GM21526 (cell line): ENCODE measurements around the gene ZNF37A.
A peak's percentile ranks its signal among the peaks of the same experiment; 100 is the strongest.
"Not testable (repeated sequence)": the region's sequence is repeated elsewhere in the genome, so short reads cannot be mapped to it uniquely, and the experiment has no call there.

ENCODE experiments used
- ATAC-seq: cut with Tn5 transposase; IDR thresholded peaks from one replicate; pipeline ENCODE4 v1.9.1; 2021; ENCODE audit warnings: moderate library complexity; ENCODE audit not compliant: unreplicated experiment, low FRiP score

The ZNF37A gene

DNA sequence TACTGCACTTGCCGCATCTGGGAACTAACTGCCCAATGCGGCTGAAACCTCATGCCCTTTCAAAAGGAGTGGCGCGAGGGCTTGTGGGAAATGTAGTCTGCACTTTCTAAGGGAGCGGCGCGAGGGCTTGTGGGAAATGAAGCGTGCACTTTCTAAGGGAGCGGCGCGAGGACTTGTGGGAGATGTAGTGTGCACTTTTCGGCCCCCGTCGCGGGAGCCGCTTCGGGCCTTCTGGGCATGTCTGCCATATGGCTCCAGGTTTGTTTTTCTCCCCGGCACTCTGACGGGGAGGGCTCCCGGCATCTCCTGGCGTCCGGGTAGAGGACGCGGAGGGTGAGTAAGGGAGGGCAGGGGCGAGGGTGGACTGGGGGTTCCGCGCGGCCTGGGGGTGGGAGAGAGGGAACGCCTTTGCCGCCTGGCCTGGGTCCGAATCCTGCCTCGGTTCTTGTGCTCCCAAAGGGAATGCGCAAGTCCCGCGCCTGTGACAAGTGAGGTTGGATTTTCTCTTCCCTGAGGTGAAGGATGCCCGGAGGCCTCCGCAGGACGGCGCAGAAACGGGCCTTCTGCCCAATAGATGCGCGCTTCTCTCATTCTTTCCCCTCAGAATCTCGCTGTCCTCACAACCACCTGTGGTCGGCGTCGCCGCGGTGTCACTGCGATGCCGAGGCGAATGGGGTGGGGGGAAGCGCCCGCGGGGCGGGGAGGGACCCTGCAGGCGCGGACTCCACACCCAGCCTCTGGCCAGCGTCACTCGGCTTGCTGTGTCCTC is at the start of gene ZNF37A:
TSS of gene ZNF37A (plus strand) at position 180 of the 769 bp plus-strand sequence. CDS start 2,281 bp downstream, outside the sequence.
- ATAC-seq, result peak; percentile 97

DNA sequence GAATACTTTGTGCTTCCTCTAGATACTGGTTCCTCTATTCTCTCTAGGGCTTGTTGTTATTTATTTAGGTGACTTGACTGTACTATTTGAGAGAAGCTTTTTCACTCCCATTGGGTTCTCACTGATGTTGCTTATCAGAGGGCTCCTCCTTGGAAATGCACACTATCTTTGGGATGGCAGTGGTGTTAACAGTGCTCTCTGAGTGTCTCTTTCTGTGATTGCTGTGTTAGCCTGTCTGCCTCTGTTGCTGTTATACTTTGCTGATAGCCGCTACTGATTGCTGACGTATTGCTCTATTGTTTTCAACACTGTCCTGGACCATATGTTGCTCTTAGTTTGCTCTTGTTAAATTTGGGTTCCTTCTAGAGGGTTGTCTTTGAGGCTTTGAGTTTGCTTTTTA is 49.0 kb upstream of the ZNF37A start:
- ATAC-seq, result no peak

DNA sequence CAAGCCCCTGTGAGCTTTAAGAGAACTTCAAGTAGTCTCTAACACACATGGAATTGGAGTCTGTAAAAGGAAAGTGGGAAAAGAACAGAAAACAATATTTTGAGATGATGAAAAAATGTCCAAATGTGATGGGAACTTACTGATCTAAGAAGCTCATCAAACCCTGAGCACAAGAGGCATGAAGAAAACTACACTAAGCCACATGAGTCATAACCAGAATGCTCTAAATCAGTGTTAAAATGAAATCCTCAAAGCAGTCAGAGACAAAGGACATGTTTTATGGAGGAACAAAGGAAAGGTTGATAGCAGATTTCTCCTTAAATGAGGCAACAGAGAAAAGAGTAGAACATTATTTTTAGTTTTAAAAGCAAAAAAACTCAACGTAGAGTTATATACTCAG is 46.5 kb upstream of the ZNF37A start:
- no peak for ATAC-seq

GRCh38 chr10:38050212-38050611 is 43.9 kb upstream of the ZNF37A start:
- ATAC-seq, result no peak

- no peak for ATAC-seq
These were observed 39.8 kb upstream of the ZNF37A start for GRCh38 chr10:38054361-38054797.

DNA sequence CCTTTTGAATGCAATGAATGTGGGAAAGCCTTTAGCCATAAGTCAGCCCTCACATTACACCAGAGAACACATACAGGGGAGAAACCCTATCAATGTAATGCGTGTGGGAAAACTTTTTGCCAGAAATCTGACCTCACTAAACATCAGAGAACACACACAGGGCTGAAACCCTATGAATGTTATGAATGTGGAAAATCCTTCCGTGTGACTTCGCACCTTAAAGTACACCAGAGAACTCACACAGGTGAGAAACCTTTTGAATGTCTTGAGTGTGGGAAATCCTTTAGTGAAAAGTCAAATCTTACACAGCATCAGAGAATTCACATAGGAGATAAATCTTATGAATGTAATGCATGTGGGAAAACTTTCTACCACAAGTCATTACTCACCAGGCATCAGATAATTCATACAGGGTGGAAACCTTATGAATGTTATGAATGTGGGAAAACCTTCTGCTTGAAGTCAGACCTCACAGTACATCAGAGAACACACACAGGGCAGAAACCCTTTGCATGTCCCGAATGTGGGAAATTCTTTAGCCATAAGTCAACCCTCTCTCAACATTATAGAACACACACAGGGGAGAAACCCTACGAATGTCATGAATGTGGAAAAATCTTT is 38.8 kb upstream of the ZNF37A start:
- ATAC-seq, result not testable (repeated sequence)

DNA sequence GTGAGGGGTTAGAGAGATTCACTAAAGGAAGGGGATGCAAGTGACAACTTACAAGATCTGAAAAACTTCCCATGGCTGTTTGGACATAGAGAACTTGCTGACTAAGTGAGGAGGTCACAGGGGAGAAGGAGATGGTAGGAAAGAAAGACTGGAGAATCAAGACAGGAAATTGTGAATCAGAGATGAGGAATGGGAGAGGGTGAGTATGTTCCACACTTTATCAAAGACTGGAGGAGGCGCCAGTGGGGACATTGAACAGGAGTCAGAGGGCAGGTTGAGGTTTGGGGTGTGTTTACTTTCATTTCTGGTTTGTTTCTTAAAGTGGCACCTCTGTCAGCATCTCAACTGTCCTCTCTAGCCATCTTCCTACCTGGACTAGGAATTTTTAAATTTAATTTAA is 24.5 kb upstream of the ZNF37A start:
- ATAC-seq, result not testable (repeated sequence)

DNA sequence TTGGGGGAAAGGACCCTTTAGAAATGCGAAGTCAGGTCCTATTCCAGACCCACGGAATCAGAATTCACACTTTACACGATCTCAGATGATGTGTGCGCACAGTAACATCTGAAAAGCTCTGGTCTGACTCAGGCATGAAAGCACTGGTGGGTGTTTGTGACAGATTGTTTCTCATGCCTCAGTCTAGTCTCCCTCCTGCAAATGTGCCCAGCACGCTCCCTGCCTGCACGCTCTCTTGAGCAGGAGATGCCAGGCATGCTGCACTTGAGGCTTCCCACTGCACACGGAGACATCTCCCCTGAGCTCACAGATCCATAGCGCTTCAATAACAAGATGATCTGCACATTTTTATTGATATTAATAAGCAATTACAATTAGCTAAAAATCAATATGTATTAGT is 23.6 kb upstream of the ZNF37A start:
- ATAC-seq, result no peak

GRCh38 chr10:38072552-38072951 is 21.6 kb upstream of the ZNF37A start:
- no peak for ATAC-seq

DNA sequence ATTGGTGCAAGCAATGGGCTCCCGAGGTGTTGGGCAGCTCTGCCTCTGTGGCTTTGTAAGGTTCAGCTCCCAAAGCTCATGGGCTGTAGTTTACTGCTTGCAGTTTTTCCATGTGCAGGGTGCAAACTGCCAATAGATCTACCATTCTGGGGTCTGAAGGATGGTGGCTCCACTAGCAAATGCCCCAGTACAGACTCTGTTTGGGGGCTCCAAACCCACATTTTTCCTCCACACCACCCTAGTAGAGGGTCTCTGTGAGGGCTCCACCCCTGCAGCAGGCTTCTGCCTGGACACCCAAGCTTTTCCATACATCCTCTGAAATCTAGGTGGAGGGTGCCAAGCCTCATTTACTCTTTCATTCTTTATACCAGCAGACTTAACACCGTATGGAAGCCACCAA is 17.4 kb upstream of the ZNF37A start:
- no peak for ATAC-seq

- ATAC-seq, result not testable (repeated sequence)
These were observed 819 bp upstream of the ZNF37A start for GRCh38 chr10:38093318-38093717.

DNA sequence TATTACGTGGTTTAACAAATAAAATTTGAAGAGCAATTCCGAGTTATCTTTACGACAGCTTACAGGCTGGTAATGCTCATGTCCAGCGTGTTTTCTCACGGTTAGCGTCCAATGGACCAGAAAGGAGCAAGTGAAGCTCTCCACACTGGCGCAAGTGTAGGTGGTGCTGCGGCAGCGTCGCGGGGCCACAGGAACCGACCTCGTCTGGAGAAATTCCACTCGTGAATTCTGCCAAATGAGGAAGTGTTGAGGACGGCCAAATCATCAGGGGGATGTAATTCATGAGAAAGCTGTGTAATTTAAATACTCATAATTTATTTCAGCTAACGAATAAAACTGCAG is 350 bp upstream of the ZNF37A start:
- peak; percentile 13 for ATAC-seq

- no peak for ATAC-seq
These were observed 914 bp downstream of the ZNF37A start for GRCh38 chr10:38094927-38095574.

- ATAC-seq, result no peak
These were observed 8.7 kb downstream of the ZNF37A start for GRCh38 chr10:38102880-38103279.

- no peak for ATAC-seq
These were observed 9.6 kb downstream of the ZNF37A start for GRCh38 chr10:38103756-38104155.

GRCh38 chr10:38112159-38112558 is 18.0 kb downstream of the ZNF37A start:
- ATAC-seq, result no peak

GRCh38 chr10:38118072-38118807 is 24.1 kb downstream of the ZNF37A start:
- ATAC-seq, result no peak

GRCh38 chr10:38119038-38119437 is 24.9 kb downstream of the ZNF37A start:
- ATAC-seq, result no peak

DNA sequence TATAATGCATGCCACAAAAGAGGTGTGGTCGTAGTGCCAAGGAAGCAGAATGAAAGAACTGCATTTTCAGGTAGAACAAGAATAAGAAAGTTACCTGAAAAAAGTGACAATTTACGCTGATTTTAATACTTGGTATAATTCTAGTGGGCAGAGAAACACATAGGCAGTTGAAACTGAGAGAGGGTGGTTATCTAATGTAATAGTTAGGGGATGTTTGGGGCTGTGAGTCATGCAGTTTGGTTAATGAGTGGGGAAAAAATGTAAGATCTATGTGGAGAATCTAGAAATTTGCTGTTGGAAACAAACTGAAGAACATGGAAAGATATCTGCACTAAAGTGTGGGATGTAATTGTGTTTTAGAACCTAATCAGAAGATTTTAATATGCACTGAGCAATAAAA is 33.7 kb downstream of the ZNF37A start:
- ATAC-seq, result no peak

DNA sequence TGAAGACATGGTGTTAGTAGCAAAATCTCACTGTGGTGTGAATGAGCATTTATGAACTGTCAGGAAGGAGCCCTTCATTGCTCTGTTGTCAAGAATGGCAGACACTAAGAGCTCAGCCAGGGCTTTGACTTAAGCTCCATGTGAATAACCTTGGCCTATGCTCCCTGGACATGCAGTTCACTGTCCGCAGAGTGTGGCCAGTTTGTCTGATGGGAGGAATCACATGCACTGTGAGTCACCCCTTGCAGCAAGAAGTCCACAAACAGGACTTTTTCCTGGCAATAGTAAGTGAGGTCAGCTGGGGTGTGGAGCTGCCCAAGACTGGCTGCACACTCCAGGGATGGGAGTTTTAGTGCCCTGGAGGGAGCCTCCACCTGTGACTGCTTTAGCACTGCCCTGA is 49.5 kb downstream of the ZNF37A start:
- ATAC-seq, result no peak
